Measurements from ENCODE around the gene NUP205.

DNA sequence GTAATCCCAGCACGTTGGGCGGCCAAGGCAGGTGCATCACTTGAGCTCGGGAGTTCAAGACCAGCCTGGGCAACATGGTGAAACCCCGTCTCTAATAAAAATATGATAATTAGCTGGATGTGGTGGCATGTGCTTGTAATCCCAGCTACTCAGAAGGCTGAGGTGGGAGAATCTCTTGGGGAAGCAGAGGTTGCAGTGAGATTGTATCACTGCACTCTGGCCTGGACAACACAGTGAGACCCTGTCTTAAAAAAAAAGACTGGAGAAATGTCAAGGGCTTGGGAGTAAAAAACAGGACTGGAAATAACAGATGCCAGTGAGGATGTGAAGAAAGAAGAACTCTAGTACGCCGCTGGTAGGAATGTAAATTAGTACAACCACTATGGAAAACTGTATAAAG is 16.7 kb upstream of the NUP205 start:
- TF ChIP-seq, protein P1, sequence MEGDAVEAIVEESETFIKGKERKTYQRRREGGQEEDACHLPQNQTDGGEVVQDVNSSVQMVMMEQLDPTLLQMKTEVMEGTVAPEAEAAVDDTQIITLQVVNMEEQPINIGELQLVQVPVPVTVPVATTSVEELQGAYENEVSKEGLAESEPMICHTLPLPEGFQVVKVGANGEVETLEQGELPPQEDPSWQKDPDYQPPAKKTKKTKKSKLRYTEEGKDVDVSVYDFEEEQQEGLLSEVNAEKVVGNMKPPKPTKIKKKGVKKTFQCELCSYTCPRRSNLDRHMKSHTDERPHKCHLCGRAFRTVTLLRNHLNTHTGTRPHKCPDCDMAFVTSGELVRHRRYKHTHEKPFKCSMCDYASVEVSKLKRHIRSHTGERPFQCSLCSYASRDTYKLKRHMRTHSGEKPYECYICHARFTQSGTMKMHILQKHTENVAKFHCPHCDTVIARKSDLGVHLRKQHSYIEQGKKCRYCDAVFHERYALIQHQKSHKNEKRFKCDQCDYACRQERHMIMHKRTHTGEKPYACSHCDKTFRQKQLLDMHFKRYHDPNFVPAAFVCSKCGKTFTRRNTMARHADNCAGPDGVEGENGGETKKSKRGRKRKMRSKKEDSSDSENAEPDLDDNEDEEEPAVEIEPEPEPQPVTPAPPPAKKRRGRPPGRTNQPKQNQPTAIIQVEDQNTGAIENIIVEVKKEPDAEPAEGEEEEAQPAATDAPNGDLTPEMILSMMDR (IDR thresholded peaks at IDR 0.05): no peak
- TF ChIP-seq EP300 (IDR thresholded peaks at IDR 0.05) (no peak), POLR2A (IDR thresholded peaks at IDR 0.05) (no peak), POLR2AphosphoS5 (IDR thresholded peaks at IDR 0.05) (no peak)
